Measurements from ENCODE around the gene GPRIN1. TPM values are rescaled to one million over a fixed set of nuclear protein-coding genes. Genes with fewer than 3 reads are reported as not detected.
"Not testable (repeated sequence)": the region's sequence is repeated elsewhere in the genome, so short reads cannot be mapped to it uniquely, and the experiment has no call there.

The GPRIN1 gene
- polyA plus RNA-seq, 3 donors = 0.34 to 0.59 (median 0.36) TPM

GRCh38 chr5:176560364-176560763 is 49.6 kb downstream of the GPRIN1 start:
- no peak overlapping the region for H3K27ac ChIP-seq (ENCODE audit: low read depth, low read length)
- 57 to 73% (median 62%) methylated on average over 8 of the region's 8 CpGs for WGBS, 3 donors

GRCh38 chr5:176559683-176560082 is 50.3 kb downstream of the GPRIN1 start:
- no peak overlapping the region for H3K27ac ChIP-seq (ENCODE audit: low read depth, low read length)
- WGBS, 3 donors = 32 to 41% (median 36%) methylated on average over 5 of the region's 5 CpGs

- no peak overlapping the region for H3K27ac ChIP-seq (ENCODE audit: low read depth, low read length)
- WGBS, 3 donors = 95 to 98% (median 96%) methylated on average over 12 of the region's 13 CpGs
Observed at GRCh38 chr5:176557846-176558245, 52.1 kb downstream of the GPRIN1 start.

- H3K27ac ChIP-seq (ENCODE audit: low read depth, low read length) = no peak overlapping the region
- 56 to 69% (median 66%) methylated on average over 18 of the region's 18 CpGs for WGBS, 3 donors
Observed at GRCh38 chr5:176553260-176554085, 56.5 kb downstream of the GPRIN1 start.

- WGBS, 3 donors = 82 to 88% (median 87%) methylated on average over 11 of the region's 11 CpGs
- H3K27ac ChIP-seq (ENCODE audit: low read depth, low read length) = no peak overlapping the region
Observed at GRCh38 chr5:176552332-176552869, 57.6 kb downstream of the GPRIN1 start.

GRCh38 chr5:176550937-176551336 is 59.0 kb downstream of the GPRIN1 start:
- H3K27ac ChIP-seq (ENCODE audit: low read depth, low read length) = not testable (repeated sequence)
- 82 to 87% (median 86%) methylated on average over 11 of the region's 11 CpGs for WGBS, 3 donors

GRCh38 chr5:176550275-176550831 is 59.6 kb downstream of the GPRIN1 start:
- 61 to 74% (median 61%) methylated on average over 16 of the region's 16 CpGs for WGBS, 3 donors
- no peak overlapping the region for H3K27ac ChIP-seq (ENCODE audit: low read depth, low read length)

- 85 to 88% (median 88%) methylated on average over 7 of the region's 7 CpGs for WGBS, 3 donors
- H3K27ac ChIP-seq (ENCODE audit: low read depth, low read length) = no peak overlapping the region
Observed at GRCh38 chr5:176549871-176550270, 60.1 kb downstream of the GPRIN1 start.

GRCh38 chr5:176548967-176549444 is 61.0 kb downstream of the GPRIN1 start, which contains the start of gene CDHR2:
Gene CDHR2, plus strand, starts transcription at chr5:176549342. Its CDS starts 16,011 bp downstream, at chr5:176565353.
- 54 to 73% (median 73%) methylated on average over 12 to 18 of the region's 18 CpGs for whole genome bisulfite sequencing, 3 donors

GRCh38 chr5:176547802-176548201 is 62.2 kb downstream of the GPRIN1 start:
- H3K27ac ChIP-seq (ENCODE audit: low read depth, low read length) = no peak overlapping the region
- WGBS, 3 donors = 56 to 71% (median 61%) methylated on average over 8 of the region's 8 CpGs

More at GRCh38 chr5:176548967-176549444, 61.0 kb downstream of the GPRIN1 start, which contains the start of gene CDHR2:
- H3K27ac ChIP-seq (ENCODE audit: low read depth, low read length) = no peak within 1 kb of the TSS

Other genes with a start within 250 kb of the GPRIN1 start
- gene KIAA1191, start 248.4 kb downstream of the GPRIN1 start, polyA plus RNA-seq = 10 to 100 TPM; 37.5 to 60.7 (median 44.7) TPM
- gene ARL10, start 244.7 kb downstream of the GPRIN1 start, polyA plus RNA-seq = 1 to 10 TPM in 2 of 3 donors, under 1 TPM in 1; 0.99 to 3.1 (median 1.3) TPM
- gene NOP16, start 221.6 kb downstream of the GPRIN1 start, polyA plus RNA-seq = 10 to 100 TPM; 19.5 to 76.3 (median 25.1) TPM
- 100 to 1,000 TPM in 2 of 3 donors, 10 to 100 TPM in 1; 90.0 to 250 (median 202) TPM for gene HIGD2A, start 221.4 kb downstream of the GPRIN1 start, polyA plus RNA-seq
- gene CLTB, start 193.6 kb downstream of the GPRIN1 start, polyA plus RNA-seq = 100 to 1,000 TPM in 2 of 3 donors, 10 to 100 TPM in 1; 50.8 to 128 (median 105) TPM
- gene FAF2, start 161.8 kb downstream of the GPRIN1 start, polyA plus RNA-seq = 10 to 100 TPM in 1 of 3 donors, 1 to 10 TPM in 2; 8.4 to 14.3 (median 9.9) TPM
- 10 to 100 TPM; 13.9 to 19.2 (median 17.0) TPM for gene RNF44, start 72.8 kb downstream of the GPRIN1 start, polyA plus RNA-seq
- under 1 TPM; 0.07 to 0.42 (median 0.11) TPM for gene CDHR2, start 60.8 kb downstream of the GPRIN1 start, polyA plus RNA-seq
- gene SNCB, start 20.4 kb upstream of the GPRIN1 start, polyA plus RNA-seq = under 1 TPM in 1 of 3 donors, not detected in 2; 0.53 TPM
- under 1 TPM in 1 of 3 donors, not detected in 2; 0.20 TPM for gene EIF4E1B, start 20.5 kb upstream of the GPRIN1 start, polyA plus RNA-seq
- 10 to 100 TPM; 16.2 to 20.9 (median 18.8) TPM for gene TSPAN17, start 37.3 kb upstream of the GPRIN1 start, polyA plus RNA-seq
- under 1 TPM; 0.11 to 0.51 (median 0.24) TPM for gene UNC5A, start 200.4 kb upstream of the GPRIN1 start, polyA plus RNA-seq

Measured in adipose tissue (tissue), 3 donors.